Stimulated activated CD8-positive, alpha-beta memory T cell treated with anti-CD3 and anti-CD28 coated beads, Interleukin-7, amount 100 ng/mL, for 4 hours (primary cell): ENCODE results near the gene RRBP1.
A peak's percentile ranks its signal among the peaks of the same experiment; 100 is the strongest.

ENCODE experiments used
- DNase-seq, 2 donors: peaks; one replicate each; pipeline ENCODE4 v3.0.0-alpha.2; 2020; ENCODE audit warnings: low read depth in 2 of 2

RRBP1 gene

DNA sequence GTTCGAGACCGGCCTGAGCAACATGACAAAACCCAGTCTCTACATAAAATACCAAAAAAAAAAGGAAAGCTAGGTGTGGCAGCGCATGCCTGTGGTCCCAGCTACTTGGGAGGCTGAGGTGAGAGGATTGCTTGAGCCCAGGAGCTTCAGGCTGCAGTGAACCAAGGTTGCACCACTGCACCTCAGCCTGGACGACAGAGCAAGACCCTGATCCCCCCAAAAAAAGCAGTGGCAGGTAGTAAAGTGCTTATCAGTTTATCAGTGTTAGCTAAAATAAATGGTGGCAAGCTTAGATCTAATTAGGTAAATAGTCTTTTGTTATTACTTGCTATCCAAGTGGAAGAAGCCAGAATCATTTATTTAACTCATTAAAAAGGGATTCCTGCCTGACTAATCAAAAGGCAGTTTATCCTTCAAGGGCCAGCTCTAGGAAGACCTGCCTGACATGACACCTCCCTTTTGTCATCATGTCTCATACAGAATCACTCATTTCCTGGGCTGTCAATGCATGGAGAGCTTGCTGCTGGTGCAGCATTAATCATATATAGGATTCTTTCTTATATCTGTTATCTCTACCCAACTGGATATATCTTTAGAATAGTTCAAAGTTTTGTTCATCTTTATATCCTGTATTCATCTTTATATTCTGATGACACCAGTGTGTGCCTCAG lies 102.5 kb downstream of the RRBP1 start:
- DNase-seq: no peak

DNA sequence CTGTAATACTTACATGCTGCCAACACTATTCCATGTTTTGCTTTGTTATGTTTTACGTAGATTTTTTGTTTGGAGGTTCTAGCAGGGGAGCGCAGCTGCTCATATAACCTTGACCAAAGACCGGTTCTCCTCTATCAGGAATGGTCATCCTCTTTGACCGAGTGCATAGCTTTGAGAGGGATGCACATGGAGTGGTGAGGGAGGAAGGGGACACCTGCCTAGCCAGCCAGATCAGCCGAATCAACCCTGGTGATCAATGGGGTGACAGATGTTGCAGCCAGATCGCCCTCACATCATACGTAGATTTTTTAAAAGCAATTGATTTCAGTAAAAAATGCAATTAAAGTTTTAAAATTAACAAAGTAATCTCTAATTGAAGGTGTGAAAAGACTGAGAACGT lies 105.8 kb downstream of the RRBP1 start:
- DNase-seq: no peak

DNA sequence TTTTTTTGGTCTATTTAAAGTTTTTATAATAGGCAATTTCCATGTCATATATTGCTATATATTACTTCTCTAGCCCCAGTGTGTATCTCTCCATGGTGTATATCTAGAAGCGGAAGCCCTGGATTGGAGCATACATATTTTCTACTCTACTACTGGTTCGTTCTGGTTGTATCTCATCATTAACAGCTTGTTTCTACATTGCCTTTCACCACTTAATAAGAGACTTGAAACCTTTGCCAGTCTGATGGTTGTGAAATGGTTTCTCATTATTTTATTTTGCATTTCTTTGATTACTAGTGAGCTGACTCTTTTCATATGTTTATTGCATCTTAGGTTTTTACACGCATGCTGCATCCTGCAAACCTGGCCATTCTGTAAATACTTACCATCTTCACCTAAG lies 108.6 kb downstream of the RRBP1 start:
- no peak for DNase-seq

DNA sequence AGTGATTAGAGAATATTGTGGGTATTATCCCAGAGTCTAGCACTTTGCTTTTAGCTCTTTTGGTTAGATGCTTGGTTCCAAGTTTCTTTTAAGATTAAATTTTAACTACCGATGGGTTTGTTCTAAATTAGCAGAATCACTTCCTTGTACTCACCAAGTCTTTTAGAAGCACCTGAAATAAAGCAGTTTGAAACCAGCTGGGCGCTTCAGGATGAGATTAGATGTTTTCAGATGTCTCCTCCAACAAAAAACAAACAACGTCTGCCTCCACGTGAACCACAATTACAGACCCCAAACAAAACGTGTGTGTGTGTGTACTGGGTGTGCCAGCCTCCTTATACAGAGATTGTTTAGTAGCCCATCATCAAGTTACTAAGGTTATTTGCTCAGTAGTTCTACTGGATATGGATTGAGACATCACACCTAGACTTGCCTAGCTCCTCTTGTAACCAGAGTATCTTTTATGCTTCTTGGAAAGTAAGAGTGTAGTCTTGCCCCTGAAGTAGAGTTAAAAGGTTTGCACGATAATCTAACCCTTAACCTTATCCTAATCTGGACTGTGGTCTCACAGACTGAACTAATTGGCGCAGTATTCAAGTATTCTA lies 109.9 kb downstream of the RRBP1 start:
- DNase-seq: no peak

DNA sequence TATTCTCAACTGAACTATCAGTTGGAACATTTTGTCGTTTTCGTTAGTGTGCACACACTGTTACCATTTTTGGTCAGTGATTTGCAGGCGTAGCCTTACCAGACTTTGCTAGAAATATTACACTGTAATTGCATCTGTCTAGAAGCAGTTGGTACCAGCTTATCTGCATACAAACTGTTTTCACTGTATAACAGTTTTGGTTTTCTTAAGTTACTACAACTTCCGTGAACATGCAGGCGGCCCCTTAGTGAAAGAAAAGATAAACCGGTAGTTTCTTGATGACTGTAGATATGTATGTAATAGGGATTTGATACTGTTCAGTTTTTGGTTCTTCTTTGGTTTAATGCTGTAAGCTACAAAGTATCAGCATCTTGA lies 110.9 kb downstream of the RRBP1 start:
- DNase-seq: no peak

DNA sequence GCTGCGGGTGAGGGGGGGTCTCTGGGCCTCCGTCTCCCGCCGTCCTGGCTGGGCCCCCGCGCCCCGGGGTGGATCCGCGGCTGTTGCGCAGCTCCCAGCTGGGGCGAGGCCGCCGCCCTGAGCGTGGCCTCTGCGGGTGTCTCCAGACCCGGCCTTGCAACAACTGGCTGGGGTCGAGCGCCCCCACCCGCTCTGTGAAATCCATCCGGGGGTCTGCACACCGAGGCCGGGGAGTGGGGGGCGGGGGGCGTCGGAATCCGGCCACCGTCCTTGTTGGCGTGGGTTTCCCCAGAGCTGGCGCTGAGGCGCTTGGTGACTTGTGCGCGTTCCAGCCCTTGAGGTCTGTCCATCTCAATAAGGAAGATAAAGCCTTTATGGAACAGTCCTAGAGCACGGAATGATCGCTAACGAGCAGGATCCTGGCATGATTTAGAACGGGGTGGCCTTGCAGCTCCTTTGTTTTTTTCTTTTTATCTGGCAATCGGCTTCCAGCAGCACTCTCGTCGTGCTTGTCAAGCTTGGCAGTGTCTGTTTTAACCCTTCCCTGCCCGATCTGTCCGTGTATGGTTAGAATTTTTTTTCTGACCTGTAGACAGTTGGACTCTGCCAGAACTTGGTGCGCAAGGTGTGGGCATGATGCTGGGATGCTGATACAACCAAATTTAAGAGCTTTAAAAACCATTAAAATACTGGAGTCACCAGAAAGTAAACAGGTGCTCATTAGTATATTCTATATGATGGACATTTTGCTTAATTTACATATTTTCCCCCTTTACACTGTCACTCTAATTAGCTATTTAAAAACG lies 111.5 kb downstream of the RRBP1 start:
- no peak for DNase-seq

DNA sequence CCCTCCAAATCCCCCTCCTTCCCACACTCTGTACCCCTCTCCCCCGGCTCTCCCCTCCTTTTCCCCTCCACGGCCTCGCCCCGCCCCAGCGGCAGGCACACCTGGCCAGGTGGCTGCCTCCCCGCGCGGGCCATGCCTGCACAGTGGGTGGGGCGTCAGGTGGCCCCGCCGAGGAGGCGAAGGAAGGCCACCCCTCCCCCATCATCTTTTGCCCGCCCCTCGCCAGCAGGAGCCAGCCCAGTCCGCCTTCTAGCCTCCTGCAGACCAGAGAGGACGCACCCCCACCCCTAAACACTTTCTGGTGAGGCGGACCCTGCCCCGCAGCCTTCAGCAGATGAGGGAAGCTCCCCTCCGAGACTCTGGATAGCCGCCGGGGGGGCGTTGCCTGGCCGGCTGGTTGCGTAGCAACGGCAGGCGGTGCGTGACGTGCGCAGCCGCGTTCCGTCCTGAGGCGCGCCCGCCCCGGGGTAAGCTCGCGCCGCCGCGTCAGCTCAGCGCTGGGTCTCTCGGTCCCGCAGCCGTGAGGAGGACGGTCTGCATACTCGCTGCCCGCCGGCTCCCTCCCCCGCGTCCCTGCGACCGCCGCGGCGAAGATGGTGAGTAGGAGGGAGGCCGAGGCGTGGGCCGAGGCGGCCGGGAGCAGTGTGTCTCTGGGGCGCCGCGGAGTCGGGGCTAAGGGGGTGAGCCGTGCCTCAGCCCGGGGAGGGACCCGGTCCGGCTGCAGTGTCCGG lies 112.3 kb downstream of the RRBP1 start, which contains the start of gene DSTN:
TSS of gene DSTN (plus strand) at position 460 of the 731 bp plus-strand sequence. CDS start at position 594, 134 bp downstream.
- DNase-seq: peak; percentile 67 to 84

DNA sequence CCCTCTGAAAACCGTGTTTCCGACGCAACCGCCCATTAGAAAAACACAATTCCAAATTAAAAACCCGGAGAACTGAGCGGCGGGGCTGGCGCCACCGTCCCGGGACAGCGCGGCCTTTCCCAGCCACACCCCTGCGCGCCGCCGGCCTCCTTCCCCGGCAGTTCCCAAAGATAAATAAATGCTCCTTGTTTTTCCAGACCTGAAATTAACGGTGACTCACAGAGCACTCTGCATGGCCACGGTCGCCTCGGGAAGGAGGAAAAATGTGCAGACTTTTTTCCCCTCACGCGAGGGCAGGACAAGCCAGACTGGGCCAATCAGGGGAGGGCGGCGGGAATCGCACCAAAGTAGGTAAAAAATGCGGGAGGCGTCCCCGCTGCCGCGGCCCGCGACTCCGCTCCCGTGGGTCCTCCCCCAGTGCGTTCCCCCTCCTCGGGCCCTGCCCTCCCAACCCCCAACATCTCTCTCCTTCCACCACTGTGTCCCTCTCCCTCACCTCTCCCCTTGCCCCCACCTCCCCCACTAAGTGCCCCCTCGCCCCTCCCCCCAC lies 113.0 kb downstream of the RRBP1 start:
- peak in 1 of 2 donors; percentile 6 for DNase-seq

DNA sequence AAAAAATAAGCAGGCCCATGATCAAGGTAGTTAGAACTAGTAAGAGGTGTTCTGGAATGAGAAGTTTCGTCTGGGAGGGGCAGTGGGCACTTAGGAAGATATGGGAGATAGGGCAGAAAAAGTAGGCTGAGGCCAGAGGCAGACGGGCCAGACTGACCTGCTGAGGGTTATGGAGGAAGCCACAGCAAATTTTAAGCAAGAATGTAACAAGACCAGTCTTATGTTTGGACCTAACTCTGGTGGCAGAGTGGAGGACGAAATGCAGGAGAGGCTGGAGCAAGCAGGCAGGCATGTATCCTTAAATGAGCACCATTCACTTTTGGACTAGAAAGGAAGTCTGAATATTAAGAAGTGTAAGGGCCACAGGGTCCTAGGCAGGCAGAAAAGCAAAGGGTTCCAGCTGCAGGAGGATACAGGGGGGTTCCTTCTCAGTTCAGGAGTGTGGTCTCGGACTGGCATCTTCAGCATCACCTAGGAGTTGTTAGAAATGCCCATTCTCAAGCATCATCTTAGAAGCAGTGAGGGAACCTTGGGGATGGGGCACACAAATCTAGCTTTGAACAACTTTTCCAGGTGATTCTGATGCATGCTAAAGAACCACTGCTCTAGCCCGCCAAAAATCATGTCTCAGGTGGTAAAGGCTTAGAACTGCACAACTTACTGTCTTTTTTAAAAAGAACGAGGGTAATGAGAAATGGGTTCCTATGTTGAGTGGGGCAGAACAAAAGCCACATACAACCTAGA lies 113.8 kb downstream of the RRBP1 start:
- DNase-seq: no peak

DNA sequence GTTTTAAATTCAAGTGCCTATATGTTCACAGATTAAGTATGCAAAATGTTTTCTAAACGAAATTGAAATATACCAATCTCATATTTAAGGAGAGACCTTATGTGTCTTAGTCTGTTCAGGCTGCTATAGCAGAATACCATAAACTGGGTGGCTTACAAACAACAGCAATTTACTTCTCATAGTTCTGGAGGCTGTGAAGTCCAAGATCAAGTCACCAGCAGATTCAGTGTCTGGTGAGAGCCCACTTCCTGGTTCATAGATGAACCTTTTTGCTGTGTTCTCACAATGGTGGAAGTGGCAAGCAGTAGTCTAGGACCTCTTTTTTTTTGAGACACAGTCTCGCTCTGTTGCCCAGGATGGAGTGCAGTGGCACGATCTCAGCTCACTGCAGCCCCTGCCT lies 115.7 kb downstream of the RRBP1 start:
- DNase-seq: no peak

DNA sequence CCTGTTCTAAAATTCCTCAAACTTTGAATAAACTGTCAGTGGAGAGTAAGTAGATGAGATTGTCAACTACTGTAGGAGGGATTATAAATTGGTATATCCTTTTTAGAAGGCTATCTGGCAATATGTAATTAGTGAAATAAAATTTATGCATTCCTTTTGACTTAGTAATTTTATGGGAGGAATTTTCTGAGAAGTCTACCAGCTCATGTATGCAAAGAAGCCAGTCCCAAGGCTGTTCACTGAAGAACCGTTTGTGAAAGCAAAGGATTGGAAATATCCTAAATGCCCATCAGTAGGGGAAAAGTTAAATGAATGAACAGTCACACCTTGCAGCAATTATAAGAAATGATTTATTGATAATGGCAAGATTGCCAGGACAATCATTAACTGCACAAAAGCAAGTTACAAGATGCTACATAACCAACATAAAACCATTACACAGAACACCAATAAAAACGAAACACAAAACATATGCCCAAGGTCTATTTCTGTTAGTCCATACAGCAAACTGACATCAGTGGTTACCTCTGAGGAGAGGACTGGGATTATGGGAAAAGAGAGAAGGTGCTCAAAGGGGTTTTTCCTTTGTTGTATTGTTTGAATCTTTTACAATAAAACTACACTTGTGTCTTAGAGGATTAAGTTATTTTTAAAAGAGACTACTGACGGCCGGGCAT lies 116.7 kb downstream of the RRBP1 start:
- DNase-seq: no peak
